DOHH2 (cell line): ENCODE data around the gene DENND6B.

Source experiments
- EZH2phosphoT487 ChIP-seq: fragments of 200-600 bp; sonication (generic); IDR thresholded peaks from 2 replicates; pipeline ENCODE4 v1.6.1; 2017; ENCODE audit warnings: borderline replicate concordance, mild to moderate bottlenecking, antibody characterized with exemption, low read length, moderate library complexity, mixed read lengths
- TF ChIP-seq, protein P1 (sequence below): fragments of 200-600 bp; sonication (generic); IDR thresholded peaks from one replicate; pipeline ENCODE4 v1.5.1; 2014; ENCODE audit warnings: antibody characterized with exemption, mild to moderate bottlenecking, low read depth, low read length; ENCODE audit not compliant: poor library complexity, severe bottlenecking

DNA sequence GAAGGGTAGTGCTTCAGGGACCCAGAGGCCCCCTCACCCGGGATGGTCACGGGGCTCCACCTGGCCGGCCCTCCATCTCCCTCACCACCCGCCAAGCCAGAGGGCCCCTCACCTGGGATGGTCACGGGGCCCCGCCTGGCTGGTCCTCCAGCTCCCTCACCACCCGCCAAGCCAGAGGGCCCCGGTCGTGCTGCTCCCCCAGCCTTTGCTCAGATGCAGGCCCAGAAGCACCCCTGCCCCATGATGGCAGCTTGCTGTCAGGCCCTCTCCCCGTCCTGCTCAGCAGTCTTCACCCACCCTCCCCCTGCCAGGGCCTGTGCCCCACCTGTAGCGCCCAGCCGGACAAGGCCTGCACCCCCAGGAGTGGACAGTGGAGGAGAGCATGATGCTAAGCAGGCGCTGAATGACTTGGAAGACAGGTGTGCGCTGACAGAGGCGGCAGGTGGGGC is 7.3 kb downstream of the DENND6B start:
- TF ChIP-seq, protein P1, sequence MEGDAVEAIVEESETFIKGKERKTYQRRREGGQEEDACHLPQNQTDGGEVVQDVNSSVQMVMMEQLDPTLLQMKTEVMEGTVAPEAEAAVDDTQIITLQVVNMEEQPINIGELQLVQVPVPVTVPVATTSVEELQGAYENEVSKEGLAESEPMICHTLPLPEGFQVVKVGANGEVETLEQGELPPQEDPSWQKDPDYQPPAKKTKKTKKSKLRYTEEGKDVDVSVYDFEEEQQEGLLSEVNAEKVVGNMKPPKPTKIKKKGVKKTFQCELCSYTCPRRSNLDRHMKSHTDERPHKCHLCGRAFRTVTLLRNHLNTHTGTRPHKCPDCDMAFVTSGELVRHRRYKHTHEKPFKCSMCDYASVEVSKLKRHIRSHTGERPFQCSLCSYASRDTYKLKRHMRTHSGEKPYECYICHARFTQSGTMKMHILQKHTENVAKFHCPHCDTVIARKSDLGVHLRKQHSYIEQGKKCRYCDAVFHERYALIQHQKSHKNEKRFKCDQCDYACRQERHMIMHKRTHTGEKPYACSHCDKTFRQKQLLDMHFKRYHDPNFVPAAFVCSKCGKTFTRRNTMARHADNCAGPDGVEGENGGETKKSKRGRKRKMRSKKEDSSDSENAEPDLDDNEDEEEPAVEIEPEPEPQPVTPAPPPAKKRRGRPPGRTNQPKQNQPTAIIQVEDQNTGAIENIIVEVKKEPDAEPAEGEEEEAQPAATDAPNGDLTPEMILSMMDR, result no peak
- no peak for TF ChIP-seq EZH2phosphoT487
